GM19452 (cell line): ENCODE results near the gene SRC.

Source experiments
- ATAC-seq: cut with Tn5 transposase; IDR thresholded peaks from one replicate; pipeline ENCODE4 v1.9.1; 2021; ENCODE audit not compliant: unreplicated experiment

Gene SRC

DNA sequence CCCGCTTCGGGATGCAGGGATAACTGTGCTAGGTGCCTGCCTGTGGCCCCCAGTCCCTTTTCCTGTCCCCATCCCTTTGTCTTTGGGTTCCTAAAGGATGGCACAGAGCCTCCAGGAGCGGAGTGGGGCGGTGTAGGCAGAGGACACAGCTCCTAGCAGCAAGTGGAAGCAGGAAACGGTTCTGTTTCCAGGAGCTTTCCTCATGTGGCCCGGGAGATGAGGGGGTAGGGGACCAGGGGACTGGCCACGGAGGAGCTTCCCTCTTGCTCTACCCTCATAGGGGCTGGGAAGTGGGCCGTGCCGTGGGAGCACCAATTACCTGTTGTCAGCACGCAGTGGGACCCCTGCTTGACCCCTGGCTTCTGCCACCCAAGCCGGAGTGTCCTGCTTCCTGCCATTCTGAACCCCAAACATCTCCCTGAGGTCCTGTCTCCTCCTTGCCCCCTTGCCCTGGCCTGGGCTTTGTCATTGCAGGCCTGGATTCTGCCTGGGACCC, 76.9 kb downstream of the SRC start:
- no peak for ATAC-seq

DNA sequence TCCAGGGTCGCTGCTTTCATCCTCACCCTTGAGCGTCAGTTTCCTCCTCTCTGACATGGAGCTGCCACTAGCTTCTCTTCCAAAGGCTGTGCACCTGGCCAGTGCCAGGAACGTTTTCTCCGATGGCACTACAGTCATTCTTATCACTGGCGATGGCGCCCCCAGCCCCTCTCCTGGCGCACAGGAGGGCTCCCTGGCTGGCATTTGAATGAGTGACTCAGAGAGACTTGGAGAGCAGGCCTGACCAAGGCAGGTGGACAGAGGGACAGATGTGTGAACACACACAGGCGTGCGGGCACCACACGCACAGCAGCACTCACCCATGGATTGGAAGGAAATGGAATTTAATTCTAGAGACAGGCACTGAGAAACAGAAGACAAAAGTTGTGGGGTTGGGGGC, 77.6 kb downstream of the SRC start:
- ATAC-seq = no peak

GRCh38 chr20:37424062-37424851, 78.3 kb downstream of the SRC start:
- ATAC-seq = no peak

- ATAC-seq = no peak
Observed at GRCh38 chr20:37425103-37425625, 79.2 kb downstream of the SRC start.

- no peak for ATAC-seq
Observed at GRCh38 chr20:37426106-37426505, 80.2 kb downstream of the SRC start.

GRCh38 chr20:37426978-37427377, 81.0 kb downstream of the SRC start:
- no peak for ATAC-seq

- no peak for ATAC-seq
Observed at GRCh38 chr20:37430044-37430443, 84.1 kb downstream of the SRC start.

DNA sequence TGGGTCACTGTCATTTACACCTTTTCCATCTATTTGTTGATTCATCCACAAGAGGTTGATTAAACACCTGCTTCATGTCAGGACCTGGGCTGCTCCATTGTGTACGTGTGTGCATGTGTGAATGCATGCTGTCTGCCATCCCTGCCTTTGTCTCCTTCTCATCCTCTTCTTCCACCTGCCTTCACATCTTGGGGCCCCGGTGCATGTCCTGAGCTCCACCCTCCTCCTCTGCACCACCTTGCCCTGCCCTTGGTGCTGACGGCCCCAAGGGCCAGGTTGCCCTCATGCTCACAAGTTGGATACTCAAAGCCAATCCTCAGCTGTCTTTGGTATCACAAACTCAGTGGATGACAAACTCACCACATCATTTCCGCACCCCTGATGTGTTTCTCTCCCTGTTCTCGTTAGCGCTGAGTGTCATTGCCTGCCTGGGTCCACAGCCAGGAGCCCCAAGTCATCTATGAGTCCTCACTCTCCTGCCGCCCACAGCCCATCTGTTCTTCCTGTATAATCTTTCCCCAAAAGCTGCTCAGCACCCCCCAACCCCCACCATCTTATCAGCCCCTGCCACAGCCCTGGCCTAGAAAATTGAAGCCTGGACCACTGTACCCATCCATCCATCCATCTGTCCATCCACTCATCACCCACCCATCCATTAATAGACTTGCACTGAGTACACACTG, 85.0 kb downstream of the SRC start:
- ATAC-seq = no peak

DNA sequence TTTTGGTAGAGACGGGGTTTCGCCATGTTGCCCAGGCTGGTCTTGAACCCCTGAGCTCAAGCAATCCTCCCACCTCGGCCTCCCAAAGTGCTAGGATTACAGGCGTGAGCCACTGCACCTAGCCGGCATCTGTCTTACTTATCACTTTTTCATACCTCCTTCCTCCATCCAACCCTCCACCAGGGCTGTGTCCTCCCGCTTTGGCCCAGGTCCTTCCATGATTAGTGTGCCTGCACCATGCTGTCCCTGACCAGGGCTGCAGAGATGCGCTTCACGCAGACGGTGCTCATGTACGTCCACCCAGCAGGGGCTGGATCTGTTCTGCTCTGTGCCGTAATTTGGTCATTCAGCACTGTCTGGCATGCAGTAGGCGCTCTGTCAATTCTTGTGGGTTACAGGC, 85.8 kb downstream of the SRC start:
- ATAC-seq = no peak

GRCh38 chr20:37432606-37433005, 86.7 kb downstream of the SRC start:
- ATAC-seq = no peak

GRCh38 chr20:37435607-37436006, 89.7 kb downstream of the SRC start:
- ATAC-seq = no peak

GRCh38 chr20:37436527-37437186, 90.7 kb downstream of the SRC start:
- ATAC-seq = no peak

DNA sequence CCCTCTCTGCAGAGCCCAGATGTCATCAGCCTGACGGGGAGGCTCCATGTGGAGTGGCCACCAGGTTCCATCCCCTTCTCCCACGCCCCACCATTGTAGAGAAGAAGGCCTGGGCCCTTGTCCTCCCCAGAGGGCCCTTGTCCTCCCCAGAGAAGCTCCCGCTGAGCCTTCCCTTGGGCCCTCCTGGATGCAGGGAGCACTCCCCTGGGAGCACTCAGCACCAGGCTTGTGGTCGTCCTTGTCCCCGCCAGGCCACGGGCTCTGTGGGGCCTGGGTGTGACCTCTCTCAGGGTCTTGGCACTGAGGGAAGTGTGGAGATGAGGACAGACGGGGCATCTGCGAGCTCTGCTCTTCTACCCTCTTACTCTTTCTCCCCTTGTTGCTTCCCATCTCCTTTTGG, 91.7 kb downstream of the SRC start:
- ATAC-seq = no peak

DNA sequence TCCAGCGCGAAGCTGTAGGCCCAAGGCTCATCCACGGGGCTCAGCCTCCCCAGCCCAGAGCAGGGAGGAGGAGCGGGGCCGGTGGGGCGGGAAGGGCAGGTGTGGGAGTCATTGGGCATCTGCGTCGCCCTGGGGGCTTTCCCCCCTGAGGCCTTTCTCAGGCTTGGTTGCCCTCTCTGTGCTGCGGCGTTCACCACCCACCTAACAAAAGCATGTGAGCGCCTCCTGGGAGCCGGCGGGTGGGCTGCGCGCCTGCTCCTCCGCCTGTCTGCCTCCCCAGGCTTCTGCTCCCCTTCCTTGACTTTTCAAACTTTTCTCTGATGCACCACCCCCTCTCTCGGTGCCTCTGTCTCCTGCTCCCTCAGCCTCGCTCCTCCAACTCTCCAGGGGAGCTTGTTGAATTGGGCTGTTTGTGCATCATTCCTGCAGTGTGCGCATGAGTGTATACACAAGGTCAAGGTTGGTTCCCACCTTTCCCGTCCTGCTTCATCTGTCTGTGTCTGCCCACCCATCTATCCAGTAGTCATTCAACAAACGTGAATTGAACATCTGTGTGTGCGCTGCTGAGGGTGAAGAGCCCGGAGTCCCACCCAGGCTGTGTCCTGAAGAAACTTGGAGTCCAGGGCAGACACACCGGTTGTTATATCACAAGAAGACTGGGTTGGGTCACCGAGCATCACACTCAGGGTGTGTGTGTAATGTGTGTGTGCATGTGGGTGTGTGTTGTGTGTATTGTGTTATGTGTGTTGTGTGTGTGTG, 92.7 kb downstream of the SRC start:
- no peak for ATAC-seq

DNA sequence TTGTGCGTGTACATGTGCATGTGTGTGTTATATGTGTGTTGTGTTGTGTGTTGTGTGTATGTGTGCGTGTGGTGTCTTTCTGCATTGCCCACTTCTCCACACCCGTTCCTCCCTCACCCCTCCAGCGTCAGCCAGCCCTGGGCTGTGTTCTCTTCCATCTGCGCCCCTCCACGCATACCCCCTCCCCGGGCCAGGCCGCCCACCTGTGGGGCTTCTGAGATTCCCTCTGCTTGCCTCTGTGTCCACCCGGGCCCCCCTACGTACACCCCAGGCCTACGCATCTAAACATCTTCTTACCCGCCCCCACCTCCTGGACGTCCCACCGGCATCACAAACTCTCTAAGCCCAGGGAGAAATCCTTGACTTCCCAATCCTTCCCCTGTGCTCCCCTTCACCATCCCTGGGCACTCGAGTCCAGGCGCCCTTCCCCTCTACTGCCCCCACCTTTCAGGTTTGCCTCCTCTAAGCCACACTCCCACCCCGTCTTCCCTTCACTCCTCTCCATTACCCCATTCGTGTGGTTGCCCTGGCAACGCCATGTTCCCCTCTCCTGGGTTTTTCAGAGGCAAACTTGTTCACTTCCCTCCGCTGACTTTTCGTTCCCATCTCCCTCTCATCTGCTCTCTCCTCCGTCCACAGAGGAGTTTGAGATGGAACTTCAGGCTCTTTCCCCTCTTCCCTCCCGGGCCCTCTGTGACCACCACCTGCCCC, 93.4 kb downstream of the SRC start:
- no peak for ATAC-seq

DNA sequence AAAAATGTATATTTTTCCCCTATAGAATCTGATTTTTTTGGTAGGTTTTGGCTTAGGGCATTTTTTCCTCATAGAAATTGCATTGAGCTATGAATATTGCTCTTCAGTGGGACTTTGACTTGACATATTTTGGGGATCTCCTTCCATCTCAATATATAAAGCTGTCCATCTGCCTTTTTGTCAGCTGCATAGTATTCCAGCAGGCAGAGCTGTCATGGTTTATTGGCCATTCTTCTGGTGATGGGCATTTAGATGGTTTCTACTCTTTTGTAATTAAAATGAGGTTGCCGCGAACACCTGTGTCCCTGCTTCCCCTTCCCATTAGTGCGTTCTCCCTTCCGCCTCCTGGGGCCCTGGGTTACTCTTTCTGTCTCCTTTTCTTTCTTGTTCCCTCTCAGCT, 95.1 kb downstream of the SRC start:
- no peak for ATAC-seq

DNA sequence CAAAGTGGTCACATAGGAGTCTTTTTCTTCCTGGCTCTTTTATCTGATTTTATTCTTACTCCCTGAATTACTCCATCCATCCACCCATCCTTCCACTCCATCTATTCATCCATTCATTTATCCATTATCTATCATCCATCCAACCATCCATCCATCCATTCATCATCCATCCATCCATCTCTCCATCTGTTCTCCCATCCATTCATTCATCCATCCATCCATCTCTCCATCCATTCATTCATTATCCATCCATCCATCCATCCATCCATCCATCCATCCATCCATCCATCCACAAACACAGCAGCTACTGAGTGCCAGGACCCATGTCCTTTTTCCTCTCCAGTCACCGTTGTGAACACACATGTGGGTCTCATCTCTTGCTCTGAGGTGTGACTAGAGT, 96.6 kb downstream of the SRC start:
- no peak for ATAC-seq

DNA sequence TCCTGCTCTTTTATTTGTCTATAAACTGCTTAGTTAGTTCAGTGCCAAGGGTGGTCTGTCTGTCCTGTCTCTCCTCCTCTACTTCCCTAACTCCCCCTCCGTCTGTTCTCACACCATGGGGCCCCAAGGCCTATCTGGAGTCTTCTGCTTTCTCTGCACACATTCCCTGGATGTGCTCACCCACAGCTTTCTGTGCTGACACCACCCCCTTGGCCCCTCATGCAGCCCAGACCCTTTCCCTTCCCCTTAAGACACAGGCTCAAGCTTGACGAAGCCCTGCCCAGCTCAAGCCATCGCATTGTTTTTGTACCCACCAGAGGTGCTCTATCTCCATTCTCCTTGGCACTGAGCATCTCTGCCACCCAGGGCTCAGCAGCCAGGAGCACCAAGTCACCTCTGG, 97.0 kb downstream of the SRC start:
- no peak for ATAC-seq

GRCh38 chr20:37443596-37443995, 97.7 kb downstream of the SRC start:
- no peak for ATAC-seq

DNA sequence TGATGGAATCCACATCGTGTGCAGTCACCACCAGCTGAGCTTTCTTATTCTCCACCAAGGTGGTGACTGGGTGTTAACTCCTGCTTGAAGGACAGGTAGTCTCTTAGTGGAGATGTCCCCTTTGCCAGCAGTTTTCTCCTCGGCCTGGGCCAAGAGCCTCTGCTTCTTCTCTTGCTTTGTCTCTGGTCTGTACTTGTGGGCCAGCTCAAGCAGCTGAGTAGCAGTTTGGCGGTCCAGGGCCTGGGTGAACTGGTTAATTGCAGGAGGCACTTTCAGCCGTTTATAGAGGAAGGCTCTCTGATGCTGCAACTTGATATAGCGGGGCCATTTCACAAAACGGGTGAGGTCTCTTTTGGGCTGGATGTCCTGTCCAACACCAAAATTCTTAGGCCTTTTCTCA, 99.1 kb downstream of the SRC start:
- no peak for ATAC-seq
